ENCODE measurements around the gene ROBO1.
"Not testable (repeated sequence)": the region's sequence is repeated elsewhere in the genome, so short reads cannot be mapped to it uniquely, and the experiment has no call there.

Gene ROBO1

DNA sequence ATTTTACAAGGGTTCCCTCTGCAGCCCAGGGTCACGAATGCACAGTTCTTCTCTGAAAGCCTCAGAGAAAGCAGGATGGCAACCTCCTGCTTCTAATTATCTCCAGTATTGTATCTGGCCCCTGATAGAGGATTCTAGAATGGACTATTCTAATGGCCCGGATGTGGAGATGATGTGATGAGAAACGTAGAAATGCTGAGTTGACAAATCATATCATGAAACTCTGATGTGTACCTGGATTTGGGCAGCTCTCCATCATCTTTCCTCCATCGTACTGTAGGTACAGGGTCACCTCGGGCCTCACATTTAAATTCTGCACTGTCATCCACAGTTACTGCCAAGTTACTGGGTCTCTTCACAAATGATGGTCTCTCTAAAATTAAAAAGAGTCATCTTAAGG is 1050.8 kb downstream of the ROBO1 start:
- DNase-seq: no peak

- DNase-seq: no peak
Measured at GRCh38 chr3:78712941-78713340, 1054.9 kb downstream of the ROBO1 start.

DNA sequence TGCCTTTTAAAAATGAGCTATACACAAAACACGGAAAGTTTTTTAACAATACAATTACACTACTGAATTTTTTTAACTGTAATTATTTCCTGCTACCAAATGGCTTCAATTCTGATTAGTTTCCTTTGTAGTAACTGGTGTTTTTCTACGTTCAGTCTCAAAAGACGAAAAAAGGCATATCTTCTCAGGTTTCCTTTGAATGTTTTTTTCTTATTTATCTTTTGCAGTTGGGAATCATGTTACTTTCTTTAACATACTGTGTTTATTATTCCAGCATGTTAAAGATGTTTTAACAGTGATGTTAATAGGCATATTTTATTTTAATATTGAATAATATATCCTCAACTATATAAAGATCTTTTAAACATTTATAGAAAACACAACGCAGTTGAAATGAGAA is 1055.5 kb downstream of the ROBO1 start:
- DNase-seq: no peak

DNA sequence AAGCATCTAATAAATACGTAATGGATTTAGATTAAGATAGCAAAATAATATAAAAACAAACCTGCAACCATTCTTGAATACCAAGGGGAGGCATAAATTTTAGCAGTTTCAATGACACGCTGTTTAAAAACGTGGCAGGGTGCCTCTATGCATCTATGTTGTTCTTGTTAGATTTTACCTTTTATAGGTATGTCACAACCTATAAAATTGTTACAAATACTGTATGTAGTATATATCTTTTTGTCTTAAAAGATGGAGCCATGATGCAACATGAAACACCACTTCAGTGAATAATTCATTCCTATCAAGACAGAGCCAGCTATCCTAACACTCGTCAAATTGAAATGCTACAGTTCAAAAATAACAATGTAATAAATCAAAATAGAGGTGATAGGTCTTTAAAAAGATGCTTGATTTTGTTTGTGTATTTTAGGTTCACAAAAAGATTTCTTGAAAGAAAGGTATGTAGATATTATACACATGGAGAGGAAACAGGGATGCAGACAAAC is 1059.2 kb downstream of the ROBO1 start:
- DNase-seq: no peak

GRCh38 chr3:78707609-78708008 is 1060.2 kb downstream of the ROBO1 start:
- DNase-seq: no peak

GRCh38 chr3:78706906-78707523 is 1060.8 kb downstream of the ROBO1 start:
- no peak for DNase-seq

- no peak for DNase-seq
Measured at GRCh38 chr3:78703944-78704343, 1063.9 kb downstream of the ROBO1 start.

- DNase-seq: no peak
Measured at GRCh38 chr3:78701537-78701936, 1066.3 kb downstream of the ROBO1 start.

DNA sequence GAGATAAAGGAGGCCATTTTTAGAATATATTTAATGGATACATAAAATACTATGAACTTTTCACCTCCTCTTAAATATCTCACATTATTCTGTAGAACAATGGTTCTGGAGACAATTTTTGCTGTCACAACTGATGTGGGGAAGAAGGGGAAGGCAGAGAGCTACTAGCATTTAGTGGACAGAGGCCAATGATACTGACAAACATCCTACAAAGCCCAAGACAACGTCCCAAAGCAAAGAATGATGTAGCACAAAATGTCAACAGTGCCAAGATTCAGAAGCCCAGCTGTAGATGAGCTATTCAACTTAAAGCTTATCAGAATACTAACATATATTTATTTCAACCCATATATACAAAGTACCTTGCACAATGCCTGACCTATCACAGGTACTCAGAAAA is 1069.4 kb downstream of the ROBO1 start:
- no peak for DNase-seq

GRCh38 chr3:78697426-78697825 is 1070.4 kb downstream of the ROBO1 start:
- DNase-seq: no peak

- DNase-seq: no peak
Measured at GRCh38 chr3:78690766-78691165, 1077.0 kb downstream of the ROBO1 start.

DNA sequence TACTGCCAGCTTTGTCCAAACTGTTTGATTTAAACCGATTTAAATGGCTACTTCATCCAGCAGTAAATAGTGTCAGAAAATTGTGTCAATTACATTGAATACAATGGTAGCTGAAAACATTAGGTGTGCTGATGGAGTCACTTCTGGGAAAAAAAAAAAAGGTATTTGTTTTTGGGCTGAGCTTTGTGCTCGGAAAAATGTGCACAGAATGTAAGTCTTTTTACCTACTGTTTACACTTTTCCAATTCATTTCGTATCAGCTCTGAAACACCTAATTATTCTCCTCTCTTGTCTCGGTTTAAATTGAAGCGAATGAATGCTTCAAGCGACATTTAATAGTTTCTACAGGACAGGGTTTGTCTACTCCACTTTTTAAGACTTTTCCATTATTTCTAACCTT is 1078.4 kb downstream of the ROBO1 start:
- no peak for DNase-seq

GRCh38 chr3:78687520-78687919 is 1080.3 kb downstream of the ROBO1 start:
- no peak for DNase-seq

GRCh38 chr3:78683284-78683683 is 1084.5 kb downstream of the ROBO1 start:
- no peak for DNase-seq

- not testable (repeated sequence) for DNase-seq
Measured at GRCh38 chr3:78675119-78675805, 1092.5 kb downstream of the ROBO1 start.

DNA sequence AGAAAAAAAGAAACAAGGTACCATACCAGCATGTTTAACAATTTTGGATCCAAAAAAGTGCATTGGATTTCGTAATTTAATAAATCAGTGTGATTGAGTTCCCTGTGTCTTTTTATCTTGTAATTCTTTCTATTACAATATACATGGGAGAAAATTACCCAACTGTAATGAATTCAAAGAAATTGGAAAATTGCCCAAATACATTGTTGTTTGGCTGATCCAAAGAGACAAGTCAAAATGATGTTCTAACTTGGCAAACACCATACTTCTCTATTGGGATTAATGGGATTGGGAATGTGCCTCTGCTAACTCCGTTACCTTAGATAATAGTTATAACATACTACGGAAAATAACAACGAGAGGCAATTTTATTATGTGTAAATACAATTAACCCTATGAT is 1097.1 kb downstream of the ROBO1 start:
- no peak for DNase-seq

DNA sequence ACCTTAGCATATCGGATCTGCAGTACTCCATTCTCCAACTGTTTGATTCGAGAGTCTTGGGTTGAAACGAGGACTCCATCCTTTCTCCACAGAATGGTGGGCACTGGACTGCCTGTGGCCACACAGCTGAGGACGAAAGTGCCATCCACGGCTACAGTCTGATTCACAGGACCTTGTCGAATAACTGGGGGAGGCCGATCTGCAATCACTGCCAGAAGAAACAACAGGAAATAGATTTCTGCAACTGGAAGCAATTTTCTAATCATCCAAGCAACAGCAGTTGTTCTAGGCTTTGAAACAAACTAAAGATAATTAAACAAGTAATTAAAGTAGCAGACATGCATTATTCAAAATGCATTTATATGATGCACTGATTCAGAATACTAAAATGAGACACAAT is 1097.7 kb downstream of the ROBO1 start:
- DNase-seq: no peak

DNA sequence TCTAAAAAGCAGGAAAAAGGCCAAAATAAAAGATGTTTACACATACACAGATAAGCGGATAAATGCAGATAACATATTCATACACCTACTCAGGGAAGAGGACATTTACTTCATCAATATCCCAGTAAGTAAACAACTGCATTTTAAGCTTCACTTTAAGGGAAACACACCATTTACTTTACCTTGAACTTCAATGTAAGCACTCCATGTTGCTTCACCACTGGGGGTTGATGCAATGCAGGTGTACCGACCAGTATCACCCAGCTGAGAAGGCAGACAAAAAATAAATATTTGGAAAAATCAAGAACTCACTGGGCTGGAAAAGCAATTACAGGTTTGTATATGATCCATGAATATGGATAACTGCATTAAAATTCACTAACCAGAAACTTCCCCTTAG is 1099.5 kb downstream of the ROBO1 start:
- no peak for DNase-seq

- no peak for DNase-seq
Measured at GRCh38 chr3:78666470-78666800, 1101.4 kb downstream of the ROBO1 start.

GRCh38 chr3:78665776-78666469 is 1101.9 kb downstream of the ROBO1 start:
- DNase-seq: no peak

DNA sequence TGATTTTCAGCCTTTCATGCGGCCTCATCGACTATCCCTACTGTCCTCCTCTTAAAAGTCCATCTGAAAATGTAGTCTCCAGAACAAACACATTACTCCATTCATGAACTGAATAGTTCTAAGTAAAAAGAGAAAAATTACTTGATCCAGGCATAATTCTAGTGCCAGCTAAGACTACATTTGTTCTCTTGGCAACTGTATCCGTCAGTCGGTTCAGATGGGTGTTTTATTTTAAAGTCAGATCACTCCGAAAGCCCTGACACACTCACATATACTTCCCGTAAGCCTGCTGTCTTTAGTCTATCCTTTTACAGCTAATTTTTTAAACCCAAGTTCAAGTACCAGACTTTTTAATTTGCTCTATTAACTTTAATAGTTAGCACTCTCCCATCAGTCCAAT is 1102.7 kb downstream of the ROBO1 start:
- DNase-seq: no peak

DNA sequence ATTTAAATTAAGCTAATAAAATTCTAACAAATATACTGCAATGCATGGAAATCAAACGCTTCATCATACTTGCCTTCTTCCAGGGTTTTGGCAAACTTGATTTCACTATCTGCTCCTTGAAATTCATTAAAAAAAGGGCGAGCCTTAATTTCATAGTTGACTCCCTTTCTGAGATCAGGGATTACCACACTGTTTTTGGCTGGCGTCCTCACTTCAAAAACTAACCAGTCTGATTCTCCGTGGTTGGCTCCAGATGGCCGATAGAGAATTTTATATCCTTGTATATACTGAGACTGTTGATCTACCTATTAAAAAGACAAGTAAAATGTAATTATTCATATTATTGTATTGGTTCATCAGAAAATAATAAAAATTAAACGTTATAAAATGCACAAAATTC is 1106.8 kb downstream of the ROBO1 start:
- DNase-seq: no peak

DNA sequence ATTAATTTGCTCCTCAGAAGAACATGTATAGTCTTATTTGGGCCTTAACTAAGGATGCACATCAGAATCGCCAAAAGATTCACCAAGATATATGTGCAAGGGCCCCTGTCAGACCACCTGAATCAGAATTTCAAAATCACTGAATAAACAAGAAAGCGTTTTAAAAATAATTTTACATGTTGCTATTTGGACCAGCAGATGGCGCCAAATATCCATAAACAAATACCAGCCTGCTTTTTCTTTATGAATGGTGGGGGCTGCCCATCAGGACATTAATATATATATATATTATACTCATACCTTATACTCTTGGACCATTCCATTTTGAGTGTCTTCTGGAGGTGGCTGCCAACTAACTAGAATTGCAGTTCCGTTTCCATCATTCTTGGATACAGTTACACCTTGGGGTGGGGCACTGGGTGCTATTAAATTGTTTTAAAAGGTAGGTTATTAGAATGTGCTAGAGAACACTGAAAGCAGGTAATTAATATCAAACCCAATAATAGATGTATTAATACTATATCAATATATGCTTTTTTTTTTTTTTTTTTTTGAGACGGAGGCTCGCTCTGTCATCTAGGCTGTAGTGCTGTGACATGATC is 1108.3 kb downstream of the ROBO1 start:
- no peak for DNase-seq

- DNase-seq: no peak
Measured at GRCh38 chr3:78647726-78648125, 1120.1 kb downstream of the ROBO1 start.
